ENCODE measurements around the gene TTC3. TPM values are rescaled to one million over a fixed set of nuclear protein-coding genes. Genes with fewer than 3 reads are reported as not detected.

TTC3 gene
- total RNA-seq, 1 experiment from 2014 or later: 121 TPM

DNA sequence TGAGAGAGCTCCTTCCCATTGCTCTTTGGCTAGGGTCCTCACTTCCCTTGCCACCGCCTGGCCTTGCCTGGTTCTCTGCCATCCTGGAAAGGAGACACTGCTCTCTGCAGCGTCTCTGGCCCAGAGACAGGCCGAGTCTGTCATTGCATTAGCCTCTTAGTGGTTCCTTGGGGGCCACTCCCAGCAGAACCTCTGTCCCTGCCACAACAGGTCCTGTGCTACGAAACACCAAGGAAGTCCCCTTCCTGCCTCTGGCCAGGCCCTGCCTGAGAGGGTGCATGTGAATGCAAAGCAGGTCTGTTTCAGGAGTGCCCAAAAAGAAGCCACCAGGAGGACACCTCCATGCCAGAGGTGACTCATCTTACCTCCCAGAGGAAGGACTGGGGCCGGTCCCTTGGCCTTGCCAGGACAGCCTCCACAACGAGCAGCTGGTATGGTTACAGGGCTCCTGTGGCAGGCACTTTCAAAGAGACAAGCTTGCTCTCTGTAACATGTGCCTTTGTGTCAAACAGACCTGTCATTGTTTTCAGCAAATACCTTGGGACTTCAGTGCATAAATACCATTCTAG lies 134.5 kb downstream of the TTC3 start:
- TF ChIP-seq EZH2 (IDR thresholded peaks at IDR 0.05; ENCODE audit: low read length, unreplicated experiment): no peak
- TF ChIP-seq, protein P1, sequence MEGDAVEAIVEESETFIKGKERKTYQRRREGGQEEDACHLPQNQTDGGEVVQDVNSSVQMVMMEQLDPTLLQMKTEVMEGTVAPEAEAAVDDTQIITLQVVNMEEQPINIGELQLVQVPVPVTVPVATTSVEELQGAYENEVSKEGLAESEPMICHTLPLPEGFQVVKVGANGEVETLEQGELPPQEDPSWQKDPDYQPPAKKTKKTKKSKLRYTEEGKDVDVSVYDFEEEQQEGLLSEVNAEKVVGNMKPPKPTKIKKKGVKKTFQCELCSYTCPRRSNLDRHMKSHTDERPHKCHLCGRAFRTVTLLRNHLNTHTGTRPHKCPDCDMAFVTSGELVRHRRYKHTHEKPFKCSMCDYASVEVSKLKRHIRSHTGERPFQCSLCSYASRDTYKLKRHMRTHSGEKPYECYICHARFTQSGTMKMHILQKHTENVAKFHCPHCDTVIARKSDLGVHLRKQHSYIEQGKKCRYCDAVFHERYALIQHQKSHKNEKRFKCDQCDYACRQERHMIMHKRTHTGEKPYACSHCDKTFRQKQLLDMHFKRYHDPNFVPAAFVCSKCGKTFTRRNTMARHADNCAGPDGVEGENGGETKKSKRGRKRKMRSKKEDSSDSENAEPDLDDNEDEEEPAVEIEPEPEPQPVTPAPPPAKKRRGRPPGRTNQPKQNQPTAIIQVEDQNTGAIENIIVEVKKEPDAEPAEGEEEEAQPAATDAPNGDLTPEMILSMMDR (conservative IDR thresholded peaks at IDR 0.05; ENCODE audit: low read depth, low read length): no peak
- TF ChIP-seq EZH2phosphoT487 (IDR thresholded peaks at IDR 0.05; ENCODE audit: borderline replicate concordance, low read length): no peak
- intact Hi-C loops (cut with micrococcal nuclease): no loop called here
- no peak overlapping the region for H2AFZ ChIP-seq (ENCODE audit: low read length)
- no peaks in the 10 kb centered on the region for H3K9me2 ChIP-seq (replicated peaks; ENCODE audit: low read length)
- H3K79me2 ChIP-seq (ENCODE audit: low read length): no peaks in the 10 kb centered on the region
- peaks cover 8% of the 10 kb centered on the region; the same call in 1 of the 2 replicates for H3K4me1 ChIP-seq (ENCODE audit: insufficient read depth, low read length)
- H3F3A ChIP-seq (ENCODE audit: low read length, unreplicated experiment): no peaks in the 10 kb centered on the region
- H3K4me2 ChIP-seq (ENCODE audit: low read length): no peak overlapping the region
- no peaks in the 10 kb centered on the region for H3K9me3 ChIP-seq (ENCODE audit: low read length)
- H3K9ac ChIP-seq (ENCODE audit: low read length): no peak overlapping the region
- no TSS peak for BruUV-seq (replicated peaks)
- H4K20me1 ChIP-seq (ENCODE audit: low read length): no peaks in the 10 kb centered on the region
- DNase-seq: peak; percentile 47
- H3K27me3 ChIP-seq (ENCODE audit: low read length): no peaks in the 10 kb centered on the region
- ChIA-PET CTCF (interaction anchor here (0.5 kb wide), 1 partner anchor 119 kb away, joined by 3 read pairs; no protein-coding TSS in a partner anchor), POLR2A (ENCODE audit: unreplicated experiment) (no interaction called here)
- H3K36me3 ChIP-seq (ENCODE audit: low read depth, low read length): peaks cover 8% of the 10 kb centered on the region
- peak; percentile 56 for ATAC-seq
- no peak overlapping the region for H3K4me3 ChIP-seq (ENCODE audit: low read length)
- H3K27ac ChIP-seq (ENCODE audit: low read length): no peak overlapping the region

- Histone ChIP-seq H4K20me1 (ENCODE audit: low read length) (no peaks in the 10 kb centered on the region), H3K4me3 (ENCODE audit: low read length) (no peak overlapping the region), H3K79me2 (ENCODE audit: low read length) (no peaks in the 10 kb centered on the region), H3F3A (ENCODE audit: low read length, unreplicated experiment) (no peaks in the 10 kb centered on the region), H2AFZ (ENCODE audit: low read length) (no peak overlapping the region), H3K9ac (ENCODE audit: low read length) (no peak overlapping the region), H3K36me3 (ENCODE audit: low read depth, low read length) (peaks cover 2% of the 10 kb centered on the region; the same call in 1 of the 2 replicates), H3K27ac (ENCODE audit: low read length) (no peak overlapping the region), H3K9me3 (ENCODE audit: low read length) (no peaks in the 10 kb centered on the region), H3K9me2 (replicated peaks; ENCODE audit: low read length) (no peaks in the 10 kb centered on the region), H3K4me2 (ENCODE audit: low read length) (no peak overlapping the region), H3K27me3 (ENCODE audit: low read length) (no peaks in the 10 kb centered on the region), H3K4me1 (ENCODE audit: insufficient read depth, low read length) (peaks cover 8% of the 10 kb centered on the region; the same call in 1 of the 2 replicates)
- DNase-seq (no peak), ATAC-seq (no peak; the same call in 1 of the 2 replicates)
- ChIA-PET POLR2A (ENCODE audit: unreplicated experiment) (no interaction called here), CTCF (interaction anchor here (0.5 kb wide), 1 partner anchor 120 kb away, joined by 3 read pairs; no protein-coding TSS in a partner anchor)
- TF ChIP-seq, protein P1 (conservative IDR thresholded peaks at IDR 0.05; ENCODE audit: low read depth, low read length): no peak
- no peak for TF ChIP-seq EZH2phosphoT487 (IDR thresholded peaks at IDR 0.05; ENCODE audit: borderline replicate concordance, low read length)
- no peak for TF ChIP-seq EZH2 (IDR thresholded peaks at IDR 0.05; ENCODE audit: low read length, unreplicated experiment)
- intact Hi-C loops (cut with micrococcal nuclease): no loop called here
- no TSS peak for BruUV-seq (replicated peaks)
Observed at GRCh38 chr21:37208056-37208721, 135.1 kb downstream of the TTC3 start.

DNA sequence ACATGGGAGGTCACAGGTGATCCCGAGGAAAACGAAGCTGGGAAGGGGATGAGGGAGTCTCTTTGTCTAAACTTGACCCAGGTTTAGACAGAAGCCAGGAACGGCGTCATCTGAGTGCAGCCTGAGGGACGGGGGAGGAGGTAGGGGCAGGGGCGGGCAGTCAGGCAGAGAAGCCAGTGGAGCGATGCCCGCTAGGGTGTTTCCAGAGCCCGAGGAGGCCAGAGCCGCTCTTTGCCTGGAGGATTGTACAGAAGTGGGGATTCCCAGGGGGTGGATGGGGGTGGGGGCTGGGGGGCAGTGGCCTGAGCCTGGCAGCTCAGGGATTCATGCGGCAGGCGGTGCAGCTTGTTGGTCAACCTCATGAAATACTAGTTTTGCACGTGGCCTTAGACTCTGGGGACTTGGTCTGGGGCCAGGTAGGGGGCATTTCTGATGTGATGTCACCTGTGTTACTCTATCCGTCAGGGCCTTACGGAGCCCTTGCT lies 135.7 kb downstream of the TTC3 start:
- Histone ChIP-seq H3K79me2 (ENCODE audit: low read length) (no peaks in the 10 kb centered on the region), H3F3A (ENCODE audit: low read length, unreplicated experiment) (no peaks in the 10 kb centered on the region), H3K27me3 (ENCODE audit: low read length) (no peaks in the 10 kb centered on the region), H3K4me2 (ENCODE audit: low read length) (no peak overlapping the region), H3K4me1 (ENCODE audit: insufficient read depth, low read length) (peaks cover 8% of the 10 kb centered on the region; the same call in 1 of the 2 replicates), H3K27ac (ENCODE audit: low read length) (no peak overlapping the region), H3K9ac (ENCODE audit: low read length) (no peak overlapping the region), H3K9me3 (ENCODE audit: low read length) (no peaks in the 10 kb centered on the region), H4K20me1 (ENCODE audit: low read length) (no peaks in the 10 kb centered on the region), H3K9me2 (replicated peaks; ENCODE audit: low read length) (no peaks in the 10 kb centered on the region), H3K4me3 (ENCODE audit: low read length) (no peak overlapping the region), H3K36me3 (ENCODE audit: low read depth, low read length) (no peaks in the 10 kb centered on the region), H2AFZ (ENCODE audit: low read length) (no peak overlapping the region)
- DNase-seq: no peak
- ChIA-PET CTCF (no interaction called here), POLR2A (ENCODE audit: unreplicated experiment) (no interaction called here)
- BruUV-seq (replicated peaks): no TSS peak
- TF ChIP-seq EZH2 (IDR thresholded peaks at IDR 0.05; ENCODE audit: low read length, unreplicated experiment) (no peak), EZH2phosphoT487 (IDR thresholded peaks at IDR 0.05; ENCODE audit: borderline replicate concordance, low read length) (no peak)
- TF ChIP-seq, protein P1 (conservative IDR thresholded peaks at IDR 0.05; ENCODE audit: low read depth, low read length): no peak
- intact Hi-C loops (cut with micrococcal nuclease): no loop called here
- no peak for ATAC-seq
